Kasumi-1 (cell line): ENCODE results near the gene ARHGAP42.

ENCODE experiments used
- DNase-seq, 2 experiments: peaks; one replicate each; lab custom pipeline; 2025; lab: John Stamatoyannopoulos, UW

ARHGAP42 gene

DNA sequence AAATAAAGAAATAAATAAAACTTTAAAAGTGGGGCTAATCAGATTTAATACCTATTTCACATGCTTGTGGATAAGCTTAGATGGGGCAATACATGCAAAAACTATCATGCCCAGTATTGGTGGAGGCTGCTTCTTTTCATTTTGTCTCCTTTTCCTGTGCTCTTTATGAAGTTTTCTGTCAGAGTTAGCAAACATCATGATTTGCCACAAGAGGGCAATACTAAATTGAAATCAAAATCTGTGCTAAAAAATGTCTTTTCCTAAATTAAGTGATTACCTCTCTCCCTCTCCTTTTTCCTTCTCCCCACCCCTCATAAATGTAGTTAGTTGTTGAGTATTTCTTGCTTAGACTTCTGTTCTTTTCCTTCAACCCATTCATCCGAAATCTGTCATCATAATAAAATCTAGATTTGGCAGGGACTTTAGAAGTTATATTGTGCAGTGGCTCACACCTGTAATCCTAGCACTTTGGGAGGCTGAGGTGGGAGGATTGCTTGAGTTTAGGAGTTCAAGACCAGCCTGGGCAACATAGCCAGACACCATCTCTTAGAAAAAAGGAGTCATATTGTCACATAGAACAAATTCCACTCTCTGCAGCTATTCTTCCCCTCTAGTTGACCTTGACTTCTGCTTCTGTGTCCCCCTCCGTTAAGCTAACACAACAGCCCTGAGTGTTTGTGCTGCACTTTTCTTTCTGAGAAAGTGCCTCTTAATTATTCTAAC is 4.7 kb upstream of the ARHGAP42 start:
- DNase-seq: peak; percentile 25 to 40

DNA sequence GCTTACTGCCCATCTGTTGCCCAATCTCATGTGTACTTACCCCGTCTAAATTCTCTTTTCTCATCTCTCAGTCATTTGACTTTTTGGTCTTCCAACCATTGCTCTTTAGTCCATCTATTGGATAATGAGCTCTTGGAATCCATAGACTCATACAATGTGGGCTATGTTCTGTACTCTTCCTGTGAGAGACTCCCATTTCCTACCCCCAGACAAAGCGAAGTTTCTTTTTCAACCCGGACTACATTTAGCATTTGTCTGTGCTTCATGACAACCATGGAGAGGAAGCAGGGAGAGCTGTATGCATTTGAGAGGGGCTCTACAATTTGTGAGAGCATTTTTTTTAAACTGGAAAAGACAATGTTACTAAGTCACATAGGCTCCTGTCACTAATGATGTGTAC is 4.0 kb upstream of the ARHGAP42 start:
- no peak for DNase-seq

DNA sequence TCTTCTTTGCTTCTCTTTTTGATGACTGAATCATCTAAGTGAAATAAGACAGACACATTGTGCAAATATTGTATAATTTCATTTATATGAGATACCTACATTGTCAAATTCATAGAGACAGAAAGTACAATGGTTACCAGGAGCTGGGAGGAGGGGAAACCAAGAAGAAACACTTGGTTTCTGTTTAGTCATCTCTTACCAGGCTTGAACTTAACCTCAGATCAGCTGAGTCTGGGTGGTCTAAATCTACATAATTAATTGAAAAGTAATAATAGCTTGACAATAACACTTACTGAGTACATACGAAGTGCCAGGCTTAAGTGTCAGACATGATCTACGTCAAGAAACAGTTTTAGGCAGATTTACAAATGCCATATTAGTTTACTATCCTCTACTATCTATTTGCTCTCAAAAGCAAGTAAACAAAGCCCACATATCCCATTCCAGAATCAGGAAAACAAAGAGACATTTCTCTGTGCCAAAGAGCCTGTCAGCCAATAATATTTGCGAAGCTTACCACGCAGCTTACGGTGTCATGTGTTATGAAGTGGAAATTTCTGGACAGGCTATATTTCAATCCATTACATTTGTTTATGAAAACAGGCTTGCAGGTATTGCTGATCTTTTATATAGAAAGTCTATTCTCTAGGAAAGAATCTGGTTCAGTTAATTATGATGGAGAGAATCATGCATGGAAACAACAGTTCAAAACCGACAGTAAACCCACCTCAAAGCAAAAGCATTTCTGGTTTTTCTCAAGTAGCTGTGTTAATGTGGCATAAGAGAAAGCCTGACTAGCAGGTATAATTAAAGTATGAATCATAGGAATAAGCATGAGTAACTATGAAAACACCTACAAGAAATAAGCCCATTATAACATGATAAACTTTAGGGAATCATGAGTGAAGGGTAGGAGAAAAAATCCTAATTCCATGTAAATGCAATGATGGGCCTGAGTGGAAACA is 2.7 kb upstream of the ARHGAP42 start:
- no peak for DNase-seq

DNA sequence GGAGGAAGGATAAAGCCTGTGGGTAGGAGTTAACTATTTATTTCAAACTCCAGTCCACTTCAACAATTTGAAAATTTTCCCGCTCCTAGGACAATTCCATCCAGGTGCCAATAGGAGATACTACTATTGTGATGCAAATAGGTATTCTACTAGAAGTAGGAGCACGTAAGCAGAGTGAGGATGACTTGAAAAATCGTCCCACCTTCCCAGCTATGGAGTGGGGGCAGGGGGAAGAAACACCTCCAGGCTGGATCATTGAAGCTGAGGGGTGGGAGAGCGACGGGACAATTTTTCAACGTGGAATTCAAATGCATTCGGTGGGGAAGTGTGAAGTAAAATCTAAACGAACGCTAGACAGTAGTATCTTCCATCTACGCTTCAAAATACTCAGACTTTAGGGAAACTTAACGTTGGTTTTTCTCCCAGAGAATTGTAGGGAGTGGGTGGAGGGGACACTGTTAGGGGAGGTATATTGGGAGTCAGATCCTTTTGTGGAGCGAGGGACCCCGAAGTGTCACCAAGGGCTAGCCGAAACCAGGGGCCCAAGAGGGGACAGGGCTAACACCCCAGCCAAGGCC is 523 bp upstream of the ARHGAP42 start:
- DNase-seq: no peak

DNA sequence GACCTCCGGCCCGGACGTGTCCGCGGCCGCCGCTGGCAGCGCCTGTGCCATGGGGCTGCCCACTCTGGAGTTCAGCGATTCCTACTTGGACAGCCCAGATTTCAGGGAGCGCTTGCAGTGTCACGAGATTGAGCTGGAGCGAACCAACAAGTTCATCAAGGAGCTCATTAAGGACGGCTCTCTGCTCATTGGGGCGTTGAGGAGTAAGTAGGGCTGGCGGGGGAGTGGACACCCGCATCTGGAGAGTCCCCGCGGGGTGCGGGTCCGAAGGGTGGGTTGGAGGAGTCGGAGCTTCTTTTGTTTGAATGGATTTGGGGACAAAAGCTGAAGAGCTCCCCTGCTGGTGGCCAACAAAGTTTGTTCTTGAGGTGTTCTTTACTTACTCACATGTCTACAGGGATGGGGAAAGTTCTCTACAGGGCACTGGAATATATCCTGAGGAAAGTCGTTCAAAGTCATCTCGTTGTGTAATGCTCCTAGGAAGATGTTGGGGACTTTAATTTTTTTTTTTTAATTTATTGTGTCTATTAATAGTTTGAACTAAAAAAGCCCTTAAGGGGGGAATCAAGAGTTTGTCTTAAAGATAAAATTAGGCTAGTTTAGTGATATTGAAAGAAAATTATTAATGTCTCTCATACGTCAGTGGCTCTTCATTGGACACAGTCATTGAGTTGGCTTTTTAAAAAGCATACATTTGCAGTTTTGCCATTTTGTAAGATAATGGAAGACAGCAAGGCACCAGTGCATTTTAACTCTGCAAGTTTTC is 725 bp downstream of the ARHGAP42 start:
- DNase-seq: peak; percentile 78 to 86

DNA sequence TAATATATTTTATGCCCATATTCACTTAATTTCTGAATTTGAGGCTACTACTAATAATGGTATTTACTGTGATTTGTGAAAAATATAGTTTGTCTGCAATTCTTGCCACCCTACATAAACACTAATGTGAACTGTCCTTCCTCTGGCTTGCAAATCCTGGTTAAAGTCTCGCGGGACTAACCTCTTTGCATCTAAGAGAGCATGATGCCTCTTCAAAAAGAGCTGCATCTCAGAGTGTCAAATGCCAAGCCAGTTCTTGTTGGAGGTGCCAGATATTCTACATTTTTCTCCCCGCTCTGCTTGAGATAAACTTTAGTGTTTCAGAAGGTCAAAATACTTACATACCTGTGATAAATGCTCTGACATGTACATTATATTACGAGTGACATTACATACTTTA is 2.1 kb downstream of the ARHGAP42 start:
- no peak for DNase-seq

DNA sequence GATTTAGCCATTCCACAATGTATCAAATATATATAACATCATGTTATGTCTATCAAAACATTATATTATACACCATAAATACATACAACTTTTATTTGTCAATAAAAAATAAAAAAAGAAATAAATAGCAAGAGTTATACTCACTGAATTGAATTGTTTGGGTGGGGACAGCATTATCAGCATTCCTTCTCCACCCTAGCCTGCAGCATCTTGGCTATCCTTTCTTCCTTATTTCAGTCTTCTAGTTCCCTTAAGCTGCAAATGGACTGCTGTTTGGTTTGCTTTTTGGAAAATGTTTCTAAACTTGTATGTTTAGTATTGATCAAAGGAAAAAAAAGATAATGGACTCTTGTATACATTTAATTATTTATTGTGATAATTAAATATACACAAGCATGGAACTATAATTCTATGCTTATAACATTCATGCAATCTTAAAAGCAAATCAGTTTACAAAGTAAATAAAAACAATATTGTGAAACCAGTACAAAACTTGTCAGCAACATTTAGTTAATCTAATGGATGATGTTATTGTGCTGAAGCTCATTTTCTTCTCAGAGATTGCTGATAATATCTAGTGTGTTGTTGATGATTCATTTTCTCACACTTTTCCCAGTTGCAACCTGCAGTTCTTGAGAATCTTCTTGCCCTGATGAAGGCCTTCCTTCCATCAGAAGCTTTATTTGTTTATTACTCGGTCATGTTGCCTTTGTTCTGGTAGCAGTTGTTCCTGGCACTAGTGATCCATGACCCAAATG is 5.0 kb downstream of the ARHGAP42 start:
- DNase-seq: no peak

DNA sequence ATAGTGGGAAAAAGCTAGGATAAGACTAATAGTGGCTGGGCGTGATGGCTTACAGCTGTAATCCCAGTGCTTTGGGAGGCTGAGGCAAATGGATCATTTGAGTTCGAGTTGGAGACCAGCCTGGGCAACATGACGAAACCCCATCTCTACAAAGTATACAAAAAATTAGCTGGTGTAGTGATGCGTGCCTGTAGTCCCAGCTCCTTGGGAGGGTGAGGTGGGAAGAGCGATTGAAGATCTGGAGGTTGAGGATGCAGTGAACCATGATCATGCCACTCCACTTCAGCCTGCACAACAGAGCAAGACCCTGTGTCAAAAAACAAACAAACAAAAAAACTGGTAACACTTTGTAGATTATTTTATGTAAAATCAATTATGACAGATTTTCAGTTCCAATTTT is 8.8 kb downstream of the ARHGAP42 start:
- no peak for DNase-seq

DNA sequence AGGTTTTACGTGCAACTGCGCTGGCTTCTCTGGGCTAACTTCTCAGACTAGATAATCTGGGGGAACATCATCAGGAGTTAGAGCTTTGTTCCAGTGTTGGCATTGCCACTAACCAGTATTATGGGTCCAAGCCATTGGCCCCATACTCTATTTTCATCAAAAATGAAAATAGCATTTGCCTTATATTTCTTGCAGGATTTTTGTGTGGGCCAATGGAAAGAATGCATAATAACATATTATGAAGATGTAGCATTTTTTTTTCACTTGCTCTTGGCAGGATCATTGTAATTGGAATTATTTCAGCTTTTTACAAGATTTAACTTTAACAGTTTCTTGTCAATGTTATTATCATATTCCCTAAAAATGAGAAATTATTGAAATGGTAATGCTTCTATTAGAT is 16.1 kb downstream of the ARHGAP42 start:
- no peak for DNase-seq

DNA sequence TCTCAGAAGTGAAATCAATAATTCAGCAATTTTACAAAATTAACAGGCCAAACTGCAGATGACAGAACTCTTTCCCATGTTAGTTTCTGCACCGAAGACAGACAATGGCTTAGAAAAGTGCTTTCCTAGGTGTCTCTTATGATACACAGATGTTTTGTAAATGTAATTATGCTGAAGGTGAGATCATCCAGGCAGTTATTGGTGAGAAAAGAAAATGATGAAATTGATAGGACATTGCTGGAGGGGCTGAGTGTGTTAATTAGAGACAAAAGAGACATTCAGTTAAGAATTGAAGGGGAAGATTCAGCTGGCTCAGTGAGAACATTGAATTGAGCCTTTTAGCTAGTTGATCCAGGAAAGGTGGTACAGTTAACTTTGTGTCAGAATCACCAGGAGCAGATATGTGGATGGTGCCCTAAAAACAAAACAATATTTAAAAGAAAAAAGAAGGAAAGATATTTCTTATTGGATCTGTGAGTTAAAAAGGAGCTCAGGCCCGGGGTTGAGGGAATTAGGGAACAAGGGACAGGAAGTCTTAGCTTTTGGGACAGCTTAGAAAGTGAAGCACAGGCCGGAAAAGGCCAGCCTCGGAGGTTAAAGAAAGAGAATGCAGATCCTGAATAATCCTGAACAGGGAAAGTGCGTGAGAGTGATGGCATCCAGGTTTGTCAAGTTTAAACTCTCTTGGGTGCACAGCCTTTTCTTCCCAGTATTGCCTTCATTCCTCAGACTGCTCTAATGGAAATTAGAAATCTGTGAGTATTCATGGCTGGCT is 16.9 kb downstream of the ARHGAP42 start:
- no peak for DNase-seq

DNA sequence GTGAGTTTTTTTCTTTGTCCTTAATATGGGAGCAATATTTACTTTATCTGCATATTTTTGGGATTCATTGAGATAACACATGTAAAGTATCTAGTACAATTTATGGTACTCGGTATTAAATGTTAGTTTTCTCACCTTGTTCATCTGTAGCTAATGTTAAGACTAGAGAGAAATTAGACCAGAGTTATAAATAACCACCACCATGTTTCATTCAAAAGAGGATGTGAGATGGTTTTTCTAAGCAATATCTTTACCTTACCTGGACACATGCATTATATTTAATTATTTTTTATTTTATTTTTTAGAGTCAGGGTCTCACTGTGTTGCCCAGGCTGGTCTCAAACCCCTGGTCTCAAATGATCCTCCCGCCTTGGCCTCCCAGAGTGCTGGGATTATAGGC is 18.4 kb downstream of the ARHGAP42 start:
- DNase-seq: no peak

DNA sequence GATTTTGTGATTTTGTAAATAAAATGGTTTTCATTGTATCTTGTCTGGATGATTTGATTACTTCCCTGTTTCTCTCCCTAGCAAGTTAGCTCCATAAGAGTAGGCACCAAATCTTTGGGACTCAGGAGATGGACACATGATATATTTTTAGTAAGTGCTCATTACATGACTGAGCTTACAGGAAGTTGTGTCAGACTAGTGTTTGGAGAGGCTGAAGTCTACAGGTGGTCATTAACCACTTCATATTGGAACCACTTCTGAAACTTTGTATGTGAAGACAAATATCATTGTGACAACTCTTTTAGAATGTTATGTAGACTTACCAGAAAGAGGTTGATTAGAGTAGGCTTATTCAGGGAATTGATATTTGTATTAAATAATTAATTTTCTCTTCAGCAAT is 19.1 kb downstream of the ARHGAP42 start:
- DNase-seq: no peak

DNA sequence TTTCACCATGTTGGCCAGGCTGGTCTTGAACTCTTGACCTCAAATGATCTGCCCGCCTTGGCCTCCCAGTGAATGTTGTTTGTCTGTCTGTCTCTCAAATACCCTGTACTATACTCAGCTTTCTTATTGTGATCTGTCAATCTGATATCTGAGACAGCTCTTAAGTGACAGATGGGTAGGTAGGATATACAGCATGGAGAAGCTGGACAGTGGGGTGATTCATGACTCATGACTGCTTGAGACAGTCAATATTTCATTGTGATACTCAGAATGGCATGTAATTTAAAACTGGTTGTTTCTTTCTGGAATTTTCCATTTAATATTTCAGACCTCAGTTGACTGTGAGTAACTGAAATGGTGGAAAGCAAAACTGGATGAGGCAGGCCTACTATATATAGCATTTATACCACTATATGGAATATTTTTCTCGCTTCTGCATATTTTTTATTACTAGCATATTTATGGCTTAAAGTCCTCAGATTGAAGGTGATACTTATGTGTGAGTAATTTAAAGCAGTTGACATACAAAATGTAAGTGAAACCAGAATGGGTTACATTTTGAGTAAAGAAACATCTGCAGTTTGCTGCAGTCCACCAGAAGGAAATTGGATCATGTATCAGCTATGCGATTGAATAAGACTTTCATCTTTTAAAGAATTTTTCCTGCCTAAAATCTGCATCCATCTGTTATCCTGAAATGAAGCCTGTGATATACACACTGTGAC is 22.3 kb downstream of the ARHGAP42 start:
- DNase-seq: no peak

DNA sequence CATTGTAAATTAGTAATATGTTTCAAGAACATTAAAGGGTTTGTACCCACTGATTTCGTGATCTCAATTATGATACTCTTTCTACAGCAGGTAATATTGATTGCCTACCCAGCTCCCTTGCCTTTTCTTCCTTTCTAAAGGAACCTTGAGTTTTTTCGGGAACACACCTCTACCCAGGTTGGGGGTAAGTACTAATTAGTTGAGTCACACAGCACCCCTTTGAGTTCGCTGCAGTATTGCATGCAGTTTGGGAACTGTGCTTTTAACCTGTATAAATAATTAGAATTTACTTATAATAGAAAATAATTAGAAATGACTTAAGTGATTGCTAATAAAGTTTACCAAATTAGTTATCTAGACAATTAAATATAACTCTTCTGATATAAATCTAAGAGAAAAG is 24.9 kb downstream of the ARHGAP42 start:
- DNase-seq: no peak

DNA sequence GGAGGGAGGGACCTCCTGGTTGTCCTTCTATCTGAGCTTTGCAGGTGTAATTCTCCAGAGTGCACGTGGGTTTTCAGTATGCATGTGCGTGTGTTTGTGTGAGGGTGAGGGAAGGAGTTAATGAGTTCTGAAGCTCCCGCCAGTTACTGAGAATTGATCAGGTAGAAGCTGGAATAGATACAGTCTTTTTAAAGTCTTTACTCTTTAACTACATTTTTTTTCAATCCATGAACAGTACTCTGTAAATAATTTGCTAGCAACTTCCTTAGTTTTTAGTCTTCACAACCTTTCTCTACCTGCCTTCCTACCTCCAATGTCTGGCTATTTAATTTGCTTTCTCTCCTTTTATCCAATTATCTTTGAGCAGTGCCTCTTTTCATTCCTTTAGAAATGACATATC is 25.5 kb downstream of the ARHGAP42 start:
- DNase-seq: no peak

DNA sequence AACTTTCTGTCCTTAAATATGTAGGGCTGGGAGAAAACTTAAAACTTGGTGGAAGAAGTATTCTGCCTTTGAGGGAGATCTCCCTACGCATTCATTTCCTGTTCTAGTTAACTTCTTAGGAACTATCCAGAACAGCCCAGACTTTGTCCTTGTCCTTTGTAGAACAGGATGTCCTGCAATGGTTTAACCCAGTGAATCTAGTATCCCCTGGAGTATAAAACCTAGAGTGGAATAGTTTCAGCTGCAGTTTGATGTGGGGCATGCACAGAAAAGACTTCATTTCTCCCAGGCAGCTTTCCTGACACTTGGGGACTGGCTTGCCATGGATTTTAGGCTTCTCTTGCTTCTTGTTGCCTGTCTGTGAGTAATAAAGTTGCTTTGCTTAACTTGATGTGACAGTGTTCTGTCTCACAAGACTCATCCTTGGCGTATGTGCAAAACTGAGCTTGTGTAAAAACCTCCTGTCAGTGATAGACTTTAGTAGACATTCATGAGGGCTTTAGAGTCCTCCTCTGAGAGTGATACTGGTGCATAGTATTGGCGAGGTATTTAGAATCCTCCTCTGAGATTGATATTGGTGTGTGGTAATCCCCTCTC is 28.2 kb downstream of the ARHGAP42 start:
- no peak for DNase-seq

DNA sequence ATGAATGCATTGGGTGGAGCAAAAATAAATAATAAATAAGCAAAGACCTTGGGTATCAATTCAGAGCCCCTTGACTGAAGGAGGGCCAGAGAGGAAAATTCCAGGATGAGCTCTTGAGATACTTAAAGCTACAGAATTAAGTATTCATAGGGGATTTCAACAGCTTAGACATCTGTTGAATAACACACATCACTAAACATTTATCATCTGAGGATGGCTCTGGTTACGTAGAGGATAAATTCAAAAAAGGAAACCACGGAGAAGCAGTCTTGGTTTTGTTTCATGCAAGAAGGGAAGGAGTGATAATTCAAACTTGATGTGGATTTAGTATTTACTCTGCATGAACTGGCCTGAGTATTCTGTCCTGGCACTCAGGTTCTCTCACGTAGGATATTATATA is 29.8 kb downstream of the ARHGAP42 start:
- DNase-seq: no peak

DNA sequence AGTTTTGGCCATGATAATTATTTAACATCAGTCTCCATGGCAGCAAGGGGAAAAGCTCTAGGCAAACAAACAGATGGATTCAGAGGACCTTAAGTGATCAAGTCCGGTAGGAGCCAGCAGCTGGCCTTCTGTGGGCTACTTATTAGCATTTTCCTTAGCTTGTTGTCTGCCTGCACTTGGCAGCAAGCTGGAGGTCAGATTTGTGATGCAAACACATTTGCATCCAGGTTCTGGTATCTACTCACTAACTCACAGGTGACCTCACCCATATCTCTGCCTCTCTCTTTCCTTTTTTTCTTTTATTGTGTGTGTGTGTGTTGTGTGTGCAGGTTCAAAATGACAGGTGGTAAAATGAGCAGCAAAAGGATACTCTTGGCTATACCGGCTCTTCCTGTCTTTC is 32.3 kb downstream of the ARHGAP42 start:
- no peak for DNase-seq

DNA sequence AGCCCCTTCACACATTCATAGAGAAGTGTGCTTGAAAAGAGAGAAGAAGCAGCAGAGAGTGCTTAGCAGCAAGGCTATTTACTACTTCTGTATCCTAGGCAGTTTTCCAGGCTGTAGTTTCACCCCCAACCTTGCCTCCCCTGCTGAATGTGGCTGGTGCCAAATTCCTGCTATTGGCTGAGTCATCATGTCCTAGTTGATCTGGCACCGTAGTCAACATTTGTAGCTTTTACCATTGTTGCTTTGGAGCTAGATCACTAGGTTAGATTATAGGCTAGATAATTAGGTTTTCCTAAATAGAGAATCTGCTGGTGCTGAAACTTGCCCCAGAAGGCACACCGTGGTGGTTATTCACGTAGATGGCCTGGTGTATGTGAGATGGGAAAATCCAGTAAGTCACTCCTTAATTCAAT is 32.7 kb downstream of the ARHGAP42 start:
- DNase-seq: no peak

DNA sequence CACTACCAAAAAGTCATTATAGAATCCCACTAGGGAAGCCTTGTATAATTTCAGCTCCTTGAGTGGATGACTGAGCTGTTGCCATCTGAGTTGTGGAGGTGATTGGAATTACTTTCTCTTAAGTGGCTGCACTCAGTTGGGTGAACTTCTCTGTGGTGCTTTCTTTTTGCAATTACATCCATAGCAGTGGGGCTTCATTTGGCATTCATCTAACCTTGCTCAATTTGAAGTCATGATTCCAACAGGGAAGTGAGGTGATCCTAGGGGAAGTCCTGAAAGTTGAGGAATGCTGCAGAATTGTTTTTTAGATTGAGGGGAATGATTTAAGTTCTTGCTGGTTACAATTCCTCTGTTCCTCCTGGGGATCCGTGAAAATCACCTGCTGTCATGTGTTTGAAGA is 39.6 kb downstream of the ARHGAP42 start:
- no peak for DNase-seq
